A673 (cell line): ENCODE data around the gene MRPL9. TPM values are rescaled to one million over a fixed set of nuclear protein-coding genes. Genes with fewer than 3 reads are reported as not detected.

Source experiments
- BruUV-seq: library from RNA; stranded (reverse); fragments of 400-500 nt; replicated peaks from 2 replicates; lab custom pipeline; 2021; lab: Mats Ljungman, UMichigan
- CTCF ChIA-PET: fragments of 300-600 bp; sonication (Branson Sonifier 250); formaldehyde crosslinking; loops from one replicate; lab custom pipeline; 2022; ENCODE audit warnings: antibody characterized with exemption; lab: Charles Lee
- POLR2A ChIA-PET: fragments of 300-600 bp; sonication (Branson Sonifier 250); formaldehyde crosslinking; loops from one replicate; lab custom pipeline; 2022; ENCODE audit warnings: antibody characterized with exemption; ENCODE audit not compliant: low non-redundant PET; lab: Charles Lee
- DNase-seq: peaks from one replicate; pipeline ENCODE4 v3.0.0-alpha.2; 2015; ENCODE audit warnings: low spot score
- H3K27ac ChIP-seq: fragments of 200-600 bp; sonication (generic); 2 replicates; pipeline ENCODE4 v1.5.1; 2016; ENCODE audit warnings: mixed run types, low read depth, mild to moderate bottlenecking, mixed read lengths, antibody characterized with exemption, low read length; ENCODE audit not compliant: poor library complexity, severe bottlenecking
- H3K27me3 ChIP-seq: fragments of 200-600 bp; sonication (generic); replicated peaks from 2 replicates; pipeline ENCODE4 v1.6.1; 2017; ENCODE audit warnings: mixed run types, low read depth, mild to moderate bottlenecking, mixed read lengths, antibody characterized with exemption, low read length; ENCODE audit not compliant: insufficient read depth, poor library complexity
- H3K36me3 ChIP-seq: fragments of 200-600 bp; sonication (generic); 2 replicates; pipeline ENCODE4 v1.6.1; 2016; ENCODE audit warnings: mixed run types, mild to moderate bottlenecking, mixed read lengths, antibody characterized with exemption, low read length; ENCODE audit not compliant: insufficient read depth, poor library complexity, severe bottlenecking
- H3K4me1 ChIP-seq: fragments of 200-600 bp; sonication (generic); 2 replicates; pipeline ENCODE4 v1.6.1; 2017; ENCODE audit warnings: mixed run types, mild to moderate bottlenecking, mixed read lengths, antibody characterized with exemption, low read length; ENCODE audit not compliant: insufficient read depth, poor library complexity, severe bottlenecking
- H3K4me3 ChIP-seq: fragments of 200-600 bp; sonication (generic); 2 replicates; pipeline ENCODE4 v1.5.1; 2016; ENCODE audit warnings: low read depth, mixed run types, mild to moderate bottlenecking, mixed read lengths, low read length; ENCODE audit not compliant: poor library complexity, severe bottlenecking
- H3K9me3 ChIP-seq: fragments of 200-600 bp; sonication (generic); 2 replicates; pipeline ENCODE4 v1.6.1; 2016; ENCODE audit warnings: mixed run types, low read depth, mild to moderate bottlenecking, mixed read lengths, antibody characterized with exemption, low read length; ENCODE audit not compliant: poor library complexity, severe bottlenecking
- CTCF ChIP-seq: fragments of 300-800, 200-600 bp; sonication (generic); conservative IDR thresholded peaks from 2 replicates; pipeline ENCODE4 v1.5.1; 2017; ENCODE audit warnings: low read depth, mild to moderate bottlenecking, antibody characterized with exemption, low read length, moderate library complexity, mixed read lengths
- EZH2 ChIP-seq: fragments of 200-600 bp; sonication (generic); IDR thresholded peaks from 2 replicates; pipeline ENCODE4 v1.6.1; 2017; ENCODE audit warnings: borderline replicate concordance, low read depth, mild to moderate bottlenecking, mixed read lengths, antibody characterized with exemption, low read length; ENCODE audit not compliant: poor library complexity, severe bottlenecking
- intact Hi-C: fragments of 100-400 bp; cut with micrococcal nuclease; formaldehyde crosslinking; loops from one replicate; pipeline ENCODE4 v1.10.0; 2022; ENCODE audit not compliant: unreplicated experiment
- total RNA-seq: library from RNA; stranded (reverse); gene quantifications from 2 replicates; pipeline ENCODE4 v1.2.3, GENCODE V29; 2021

Gene MRPL9
- total RNA-seq, 1 experiment from 2014 or later, result 143 TPM

- Histone ChIP-seq H3K27me3 (peaks cover 26% of the 10 kb centered on the region), H3K27ac (no peak overlapping the region), H3K36me3 (no peaks in the 10 kb centered on the region), H3K9me3 (no peaks in the 10 kb centered on the region), H3K4me1 (no peaks in the 10 kb centered on the region), H3K4me3 (no peak overlapping the region)
- BruUV-seq, result no TSS peak
- DNase-seq, result no peak
- TF ChIP-seq EZH2 (no peak), CTCF (no peak)
- ChIA-PET CTCF (no interaction called here), POLR2A (no interaction called here)
- intact Hi-C loops, result no loop called here
Measured at GRCh38 chr1:151809290-151809984, 46.1 kb upstream of the MRPL9 start.

- ChIA-PET CTCF (no interaction called here), POLR2A (no interaction called here)
- Histone ChIP-seq H3K27me3 (peaks cover 42% of the 10 kb centered on the region), H3K4me3 (no peak overlapping the region), H3K36me3 (no peaks in the 10 kb centered on the region), H3K9me3 (no peaks in the 10 kb centered on the region), H3K27ac (no peak overlapping the region), H3K4me1 (no peaks in the 10 kb centered on the region)
- DNase-seq, result no peak
- BruUV-seq, result no TSS peak
- intact Hi-C loops, result no loop called here
- TF ChIP-seq EZH2 (no peak), CTCF (no peak)
Measured at GRCh38 chr1:151807766-151808165, 44.5 kb upstream of the MRPL9 start.

- Histone ChIP-seq H3K9me3 (no peaks in the 10 kb centered on the region), H3K4me3 (no peak overlapping the region), H3K27ac (no peak overlapping the region), H3K27me3 (peaks cover 49% of the 10 kb centered on the region), H3K4me1 (no peaks in the 10 kb centered on the region), H3K36me3 (no peaks in the 10 kb centered on the region)
- no peak for DNase-seq
- TF ChIP-seq CTCF, result no peak
- no peak for TF ChIP-seq EZH2
- ChIA-PET CTCF (no interaction called here), POLR2A (no interaction called here)
- BruUV-seq, result no TSS peak
- intact Hi-C loops, result no loop called here
Measured at GRCh38 chr1:151807131-151807530, 43.8 kb upstream of the MRPL9 start.
